HG02571 (cell line): ENCODE data around the gene PFDN1.
"Not testable (repeated sequence)": the region's sequence is repeated elsewhere in the genome, so short reads cannot be mapped to it uniquely, and the experiment has no call there.

Experiments
- ATAC-seq: cut with Tn5 transposase; IDR thresholded peaks from one replicate; pipeline ENCODE4 v1.9.1; 2021; ENCODE audit warnings: mild to moderate bottlenecking, moderate library complexity; ENCODE audit not compliant: unreplicated experiment

The PFDN1 gene

DNA sequence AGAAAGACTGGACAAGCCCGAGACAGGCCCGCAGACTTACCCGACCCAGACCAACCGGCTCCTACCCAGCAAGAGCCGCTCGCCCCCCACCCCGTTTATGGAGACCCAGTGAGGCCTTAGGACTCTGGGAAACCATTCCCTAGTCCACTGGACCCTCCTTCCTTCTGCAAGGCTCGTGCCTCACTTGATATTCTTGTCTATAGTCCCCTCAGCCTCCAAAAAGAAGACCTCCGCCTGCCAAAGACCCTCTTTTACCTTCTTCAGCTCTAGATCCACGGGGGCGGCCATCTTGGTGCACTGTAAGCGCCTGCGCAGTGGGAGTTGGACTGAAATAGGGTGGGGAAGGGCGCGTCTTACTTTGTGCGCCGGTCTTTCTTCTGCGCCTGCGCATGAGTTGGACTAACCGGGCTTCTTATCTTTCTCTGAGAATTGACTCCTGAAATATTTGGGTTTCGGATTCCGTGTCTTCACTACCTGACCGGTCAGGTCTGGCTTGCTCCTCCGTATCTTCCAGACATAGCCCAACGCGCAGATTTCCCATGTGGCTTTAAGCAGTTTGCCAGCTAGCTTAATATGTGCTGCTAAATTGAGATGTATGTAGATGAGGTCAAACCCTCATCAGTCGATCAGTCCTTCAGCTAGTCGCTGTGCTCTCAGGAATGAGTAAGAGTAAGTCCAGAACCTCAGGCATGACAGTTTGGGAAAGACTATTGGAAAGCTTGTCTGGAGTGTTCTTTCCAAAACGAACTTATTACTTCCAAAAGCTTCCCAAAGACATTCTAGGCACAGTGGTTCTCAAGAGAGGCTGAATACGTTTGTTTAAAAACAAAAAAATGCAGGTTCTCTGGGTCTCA, at the start of gene PFDN1:
PFDN1 (minus strand) TSS at position 316 of the 854 bp plus-strand sequence; CDS start at position 288, 28 bp downstream.
- peak; percentile 93 for ATAC-seq

GRCh38 chr5:140351609-140352334, 48.9 kb upstream of the PFDN1 start:
- ATAC-seq: peak; percentile 73

- ATAC-seq: no peak
Measured at GRCh38 chr5:140349244-140349643, 46.3 kb upstream of the PFDN1 start.

DNA sequence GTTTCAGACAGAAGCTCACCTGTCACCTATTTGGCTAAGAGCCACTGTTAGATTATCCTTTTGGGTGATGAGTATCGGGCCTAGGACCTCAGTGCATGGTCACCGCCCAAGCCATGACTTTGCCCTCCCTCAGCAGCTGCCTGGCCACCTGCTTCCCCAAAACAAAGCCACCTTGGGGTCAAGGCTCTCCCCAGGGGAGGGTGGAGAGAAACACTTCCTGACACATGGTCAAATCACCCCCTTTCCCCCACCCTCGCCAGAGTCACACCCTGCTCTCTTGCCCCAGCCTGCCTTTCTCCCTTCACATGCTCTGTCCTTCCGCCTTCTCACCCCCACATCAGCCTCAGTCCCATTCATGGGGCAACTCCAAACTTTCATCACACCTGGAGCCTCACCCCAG, 45.2 kb upstream of the PFDN1 start:
- no peak for ATAC-seq

- no peak for ATAC-seq
Measured at GRCh38 chr5:140347360-140347759, 44.5 kb upstream of the PFDN1 start.

- peak; percentile 59 for ATAC-seq
Measured at GRCh38 chr5:140346348-140347221, 43.7 kb upstream of the PFDN1 start, which contains the start of gene HBEGF. Gene HBEGF (minus strand): TSS chr5:140346603. CDS start chr5:140346328, 275 bp downstream.

DNA sequence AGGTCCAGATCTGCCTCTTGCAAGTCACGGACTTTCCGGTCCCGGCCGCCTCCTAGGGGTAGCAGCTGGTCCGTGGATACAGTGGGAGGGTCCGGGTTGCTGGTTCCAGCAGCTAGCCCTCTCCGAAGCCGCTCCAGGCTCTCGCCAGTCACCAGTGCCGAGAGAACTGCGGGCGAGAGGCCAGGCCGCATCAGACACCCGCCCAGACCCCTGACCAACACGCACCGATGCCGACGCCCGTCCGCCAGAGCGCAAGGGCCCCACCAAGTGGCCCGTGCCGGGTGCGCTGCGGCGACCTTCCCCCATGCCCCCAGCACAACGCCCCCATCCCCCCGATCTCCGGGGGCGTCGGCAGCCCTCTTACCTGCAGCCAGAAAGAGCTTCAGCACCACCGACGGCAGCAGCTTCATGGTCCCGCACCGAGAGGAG, 43.0 kb upstream of the PFDN1 start:
- ATAC-seq: no peak

DNA sequence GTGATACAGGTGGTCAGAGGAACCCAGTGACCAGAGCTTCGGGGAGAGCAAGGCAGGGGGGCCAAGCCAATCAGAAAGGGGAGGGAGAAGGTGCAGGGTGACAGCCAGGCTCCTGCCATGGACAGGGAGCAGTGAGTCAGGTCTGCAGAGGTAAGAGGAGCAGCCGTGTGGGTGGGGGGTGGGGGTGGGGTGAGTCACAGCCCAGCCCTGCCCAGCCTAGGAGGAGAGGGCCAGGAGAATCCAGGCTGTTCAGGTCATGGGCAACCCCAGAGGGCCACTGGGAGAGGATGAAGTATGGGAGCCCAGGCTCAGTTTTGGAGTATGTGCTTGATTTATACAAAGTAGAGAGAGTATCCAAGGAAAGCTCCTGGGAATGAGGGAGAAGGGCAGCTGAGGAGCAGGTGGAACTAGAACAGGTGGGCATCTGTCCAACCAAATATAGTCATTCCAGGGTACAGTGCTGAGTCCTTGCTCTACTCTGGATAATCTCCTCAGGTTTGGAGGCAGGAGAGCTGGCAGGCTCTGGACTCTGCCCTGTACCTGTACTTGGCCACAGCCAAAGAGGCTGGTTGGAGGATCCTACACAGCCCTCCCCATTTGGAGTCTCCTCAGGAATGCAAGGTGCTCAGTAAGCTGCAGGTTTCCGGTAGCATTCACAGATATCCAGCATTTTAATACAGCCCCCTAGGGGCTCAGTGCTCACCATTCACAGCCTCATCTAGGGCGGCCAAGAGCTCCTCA, 42.0 kb upstream of the PFDN1 start:
- no peak for ATAC-seq

DNA sequence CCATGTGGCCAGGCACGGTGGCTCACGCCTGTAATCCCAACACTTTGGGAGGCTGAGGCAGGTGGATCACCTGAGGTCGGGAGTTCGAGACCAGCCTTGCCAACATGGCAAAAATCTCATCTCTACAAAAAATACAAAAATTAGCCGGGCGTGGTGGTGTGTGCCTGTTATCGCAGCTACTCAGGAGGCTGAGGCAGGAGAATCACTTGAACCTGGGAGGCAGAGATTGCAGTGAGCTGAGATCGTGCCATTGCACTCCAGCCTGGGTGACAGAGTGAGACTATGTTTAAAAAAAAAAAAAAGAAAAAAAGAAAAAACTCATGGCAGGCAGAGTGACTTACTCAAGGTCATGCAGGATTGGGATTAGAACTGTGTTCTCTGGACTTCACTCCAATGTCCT, 40.9 kb upstream of the PFDN1 start:
- ATAC-seq: not testable (repeated sequence)

- ATAC-seq: no peak
Measured at GRCh38 chr5:140342896-140343295, 40.0 kb upstream of the PFDN1 start.

DNA sequence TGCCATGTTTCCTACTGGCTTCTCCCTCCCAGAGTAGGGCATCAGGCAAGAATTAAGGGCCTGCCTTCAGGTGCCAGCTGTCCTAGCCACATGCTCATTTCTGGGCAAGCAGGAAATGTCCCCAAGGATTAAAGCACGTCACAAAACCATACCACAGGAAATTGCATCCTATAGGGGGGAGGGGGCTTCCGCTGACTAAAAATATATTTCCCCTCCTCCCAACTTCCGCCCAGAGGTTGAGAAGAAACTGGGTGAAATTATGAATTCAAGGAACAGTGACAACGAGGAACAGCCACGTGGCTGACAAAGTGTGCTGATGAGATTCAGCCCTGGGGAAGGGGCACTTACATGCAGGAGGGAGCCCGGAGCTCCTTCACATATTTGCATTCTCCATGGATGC, 39.4 kb upstream of the PFDN1 start:
- ATAC-seq: no peak

- ATAC-seq: no peak
Measured at GRCh38 chr5:140341591-140341990, 38.7 kb upstream of the PFDN1 start.

GRCh38 chr5:140340605-140341121, 37.8 kb upstream of the PFDN1 start:
- ATAC-seq: no peak

- ATAC-seq: no peak
Measured at GRCh38 chr5:140339636-140340035, 36.7 kb upstream of the PFDN1 start.

GRCh38 chr5:140338908-140339307, 36.0 kb upstream of the PFDN1 start:
- ATAC-seq: no peak

DNA sequence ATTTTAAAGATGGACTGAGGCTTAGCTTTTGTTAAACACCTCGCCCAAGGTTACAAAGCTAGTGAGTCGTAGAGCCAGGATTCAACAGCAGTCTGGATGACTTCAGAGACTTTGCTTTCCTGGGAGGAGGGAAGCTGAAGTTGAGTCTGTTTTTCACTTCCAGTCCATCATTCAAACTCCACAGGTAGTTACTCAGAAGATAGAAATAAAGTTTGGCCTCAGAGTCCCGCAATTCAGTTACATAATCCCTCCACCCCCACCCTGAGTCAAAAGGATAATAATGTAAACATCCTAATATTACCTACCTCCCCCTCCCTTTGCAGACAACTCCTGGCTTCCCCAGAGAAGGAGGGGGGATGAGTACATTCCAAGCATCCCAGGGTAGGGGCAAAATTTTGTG, 35.4 kb upstream of the PFDN1 start:
- ATAC-seq: no peak

GRCh38 chr5:140337880-140338279, 35.0 kb upstream of the PFDN1 start:
- ATAC-seq: no peak

DNA sequence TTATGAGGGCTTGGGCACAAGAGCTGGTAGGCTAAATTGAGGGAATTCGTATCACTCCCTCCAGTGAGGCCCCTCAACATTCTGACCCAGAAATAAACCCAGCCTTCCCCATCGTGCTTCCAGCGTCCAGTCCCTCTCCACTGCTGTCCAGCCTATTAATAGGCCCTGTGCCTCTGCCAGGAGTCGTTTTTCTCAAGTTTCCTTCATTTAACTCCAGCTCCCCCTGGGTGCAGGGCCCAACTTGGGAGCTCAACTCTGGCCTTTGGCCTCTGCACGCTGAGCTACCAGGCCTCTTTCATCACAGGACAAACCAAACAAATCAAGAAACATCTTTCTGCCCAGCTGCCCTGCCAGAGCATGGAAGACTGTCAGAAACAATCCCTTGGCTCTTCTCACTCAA, 33.5 kb upstream of the PFDN1 start:
- ATAC-seq: no peak

DNA sequence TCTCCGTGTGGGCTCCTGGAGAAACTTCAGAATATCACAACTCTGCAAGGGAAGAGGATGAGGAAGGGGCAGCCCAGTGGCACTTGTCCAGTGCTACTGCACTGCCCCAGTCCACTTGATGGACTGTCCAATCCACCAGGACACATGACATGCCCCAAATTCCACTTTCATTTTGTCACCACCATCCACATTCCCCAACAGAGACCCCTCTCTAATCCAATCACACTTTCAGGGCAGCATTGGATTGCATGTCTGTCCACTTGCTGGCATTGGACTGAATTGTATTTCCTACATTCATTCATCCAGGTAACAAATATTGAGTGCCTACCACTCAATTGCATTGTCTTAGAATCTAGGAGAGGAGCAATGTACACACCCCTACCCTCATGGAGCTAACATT, 28.7 kb upstream of the PFDN1 start:
- no peak for ATAC-seq
